Gastrocnemius medialis (tissue), 4 donors: ENCODE measurements around the gene KCNE3. TPM values are rescaled to one million over a fixed set of nuclear protein-coding genes. Genes with fewer than 3 reads are reported as not detected.
"Not testable (repeated sequence)": the region's sequence is repeated elsewhere in the genome, so short reads cannot be mapped to it uniquely, and the experiment has no call there.

Experiments
- ATAC-seq, 2 donors: fragments of 150-250 bp; one replicate each; pipeline ENCODE4 v1.9.1; 2016
- DNase-seq, 2 donors: peaks; one replicate each; pipeline ENCODE4 v3.0.0-alpha.2; 2019
- H3K27ac ChIP-seq, 4 donors: fragments of 200-600 bp; sonication (generic); 1 replicate in 1 of 4; 2 replicates in 3 of 4; pipeline ENCODE4 v1.5.1; 2016 to 2018; ENCODE audit warnings: mild to moderate bottlenecking in 2 of 4, moderate library complexity in 1 of 4
- H3K27me3 ChIP-seq, 3 donors: fragments of 200-600 bp; sonication (generic) in 2 of 3; 1 replicate in 1 of 3; 2 replicates in 2 of 3; pipeline versions ENCODE4 v1.5.1 to v1.6.0; 2016 to 2019; ENCODE audit warnings: mild to moderate bottlenecking in 1 of 3, moderate library complexity in 1 of 3
- H3K36me3 ChIP-seq, 2 donors: fragments of 200-600 bp; sonication (generic) in 1 of 2; one replicate each; pipeline ENCODE4 v1.5.1; 2017 to 2018
- H3K4me1 ChIP-seq, 2 donors: fragments of 200-600 bp; sonication (generic) in 1 of 2; one replicate each; pipeline ENCODE4 v1.5.1; 2016 to 2017; ENCODE audit warnings: mild to moderate bottlenecking in 2 of 2
- H3K4me3 ChIP-seq, 4 donors: fragments of 200-600 bp; sonication (generic) in 3 of 4; 1 replicate in 1 of 4; 2 replicates in 3 of 4; pipeline ENCODE4 v1.5.1; 2016 to 2019; ENCODE audit warnings: mild to moderate bottlenecking in 2 of 4
- H3K9me3 ChIP-seq, 3 donors: fragments of 200-600 bp; sonication (generic) in 2 of 3; 1 replicate in 1 of 3; 2 replicates in 2 of 3; pipeline ENCODE4 v1.5.1; 2016 to 2019
- CTCF ChIP-seq, 5 experiments: fragments of 450-650 bp in 3 of 5; fragments of 200-600 bp in 2 of 5; sonication (generic) in 2 of 5; IDR thresholded peaks in 4 of 5; conservative IDR thresholded peaks in 1 of 5; 1 replicate in 4 of 5; 2 replicates in 1 of 5; pipeline ENCODE4 v1.5.1; 2016 to 2019; ENCODE audit warnings: antibody characterized with exemption in 5 of 5, mild to moderate bottlenecking in 3 of 5, moderate library complexity in 3 of 5
- POLR2A ChIP-seq, 2 donors: fragments of 450-650 bp; IDR thresholded peaks; one replicate each; pipeline ENCODE4 v1.6.1; 2017; ENCODE audit warnings: antibody characterized with exemption in 2 of 2, mild to moderate bottlenecking in 2 of 2, moderate library complexity in 2 of 2
- in situ Hi-C, 4 donors: fragments of 200-750 bp; cut with MboI; loops; one replicate each; pipeline versions ENCODE4 v1.15.0 to v1.8.0; 2017; ENCODE audit warnings: low sequenced_read_pairs in 4 of 4
- intact Hi-C: fragments of 100-400 bp; cut with DNase I; formaldehyde crosslinking; loops from one replicate; pipeline ENCODE4 v1.15.1; 2023; ENCODE audit warnings: low total_unique reads
- total RNA-seq, 4 donors: library from RNA; depleted of rRNA; stranded (reverse); fragments of >200 nt; gene quantifications; one replicate each; pipeline versions ENCODE4 v1.1.0 to v1.2.3, GENCODE V29; 2016

The KCNE3 gene
- total RNA-seq, 4 donors from 2014 or later: 0.24 to 2.8 (median 1.1) TPM

- ATAC-seq (no peak), DNase-seq (no peak)
- intact Hi-C loops (no loop called here), in situ Hi-C loops (no loop called here)
- no peak overlapping the region for H3K4me3 ChIP-seq
- TF ChIP-seq CTCF (IDR thresholded peaks at IDR 0.05 in 4 of 5, conservative IDR thresholded peaks at IDR 0.05 in 1 of 5): no peak
- no peak for TF ChIP-seq POLR2A (IDR thresholded peaks at IDR 0.05)
- no peaks in the 10 kb centered on the region for H3K36me3 ChIP-seq
- H3K9me3 ChIP-seq: no peaks in the 10 kb centered on the region
- no peaks in the 10 kb centered on the region for H3K27me3 ChIP-seq
- no peak overlapping the region for H3K27ac ChIP-seq
- no peaks in the 10 kb centered on the region for H3K4me1 ChIP-seq
Observed at GRCh38 chr11:74425100-74425499, 42.2 kb downstream of the KCNE3 start.

GRCh38 chr11:74418509-74418895 lies 48.8 kb downstream of the KCNE3 start:
- H3K27me3 ChIP-seq: no peaks in the 10 kb centered on the region
- H3K27ac ChIP-seq: peak overlapping the region; percentile 3 to 40 (median 23)
- no peaks in the 10 kb centered on the region for H3K4me1 ChIP-seq
- H3K36me3 ChIP-seq: no peaks in the 10 kb centered on the region
- in situ Hi-C loops: no loop called here
- no peak overlapping the region for H3K4me3 ChIP-seq
- no peaks in the 10 kb centered on the region for H3K9me3 ChIP-seq
- DNase-seq: no peak
- intact Hi-C loops: no loop called here
- TF ChIP-seq CTCF (IDR thresholded peaks at IDR 0.05 in 4 of 5, conservative IDR thresholded peaks at IDR 0.05 in 1 of 5) (no peak), POLR2A (IDR thresholded peaks at IDR 0.05) (no peak)
- ATAC-seq: peak; percentile 50 to 75

DNA sequence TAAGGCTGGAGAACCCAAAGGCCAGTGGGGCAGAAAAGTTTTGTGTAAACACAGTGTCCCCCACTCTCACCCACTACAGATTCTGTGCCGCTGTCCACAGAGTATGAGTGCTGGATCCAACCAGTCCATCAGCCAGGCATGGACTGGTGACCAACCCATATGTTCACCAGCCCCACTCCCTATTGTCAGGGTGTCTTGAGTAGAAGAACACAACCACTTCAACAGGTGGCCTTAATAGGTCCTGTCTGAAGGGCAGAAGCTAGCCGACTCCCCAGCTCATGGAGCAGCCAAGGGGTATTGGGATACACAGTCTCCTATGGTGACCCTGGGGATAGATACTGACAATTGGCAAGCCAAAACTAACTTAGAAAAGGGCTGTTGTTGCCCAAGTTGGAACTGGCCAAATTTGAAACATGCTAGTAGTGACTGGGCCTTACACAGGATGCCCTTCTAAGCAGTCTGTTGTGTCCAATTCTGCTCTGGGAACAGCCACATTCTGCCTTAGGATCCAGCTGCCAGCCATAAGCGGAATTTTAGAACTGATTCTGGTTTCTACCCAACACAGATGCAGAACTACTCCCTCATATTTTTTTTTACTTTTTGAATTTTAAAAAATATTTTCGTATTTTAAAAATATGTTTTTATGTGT lies 49.4 kb downstream of the KCNE3 start:
- H3K27ac ChIP-seq: peak overlapping the region in 3 of 4 donors; percentile 31 to 40 (median 40)
- no peaks in the 10 kb centered on the region for H3K36me3 ChIP-seq
- peak; percentile 11 to 33 for ATAC-seq
- H3K4me1 ChIP-seq: no peaks in the 10 kb centered on the region
- H3K4me3 ChIP-seq: no peak overlapping the region
- no peak for DNase-seq
- H3K27me3 ChIP-seq: no peaks in the 10 kb centered on the region
- intact Hi-C loops: no loop called here
- in situ Hi-C loops: no loop called here
- TF ChIP-seq POLR2A (IDR thresholded peaks at IDR 0.05): no peak
- TF ChIP-seq CTCF (IDR thresholded peaks at IDR 0.05 in 4 of 5, conservative IDR thresholded peaks at IDR 0.05 in 1 of 5): no peak
- no peaks in the 10 kb centered on the region for H3K9me3 ChIP-seq

DNA sequence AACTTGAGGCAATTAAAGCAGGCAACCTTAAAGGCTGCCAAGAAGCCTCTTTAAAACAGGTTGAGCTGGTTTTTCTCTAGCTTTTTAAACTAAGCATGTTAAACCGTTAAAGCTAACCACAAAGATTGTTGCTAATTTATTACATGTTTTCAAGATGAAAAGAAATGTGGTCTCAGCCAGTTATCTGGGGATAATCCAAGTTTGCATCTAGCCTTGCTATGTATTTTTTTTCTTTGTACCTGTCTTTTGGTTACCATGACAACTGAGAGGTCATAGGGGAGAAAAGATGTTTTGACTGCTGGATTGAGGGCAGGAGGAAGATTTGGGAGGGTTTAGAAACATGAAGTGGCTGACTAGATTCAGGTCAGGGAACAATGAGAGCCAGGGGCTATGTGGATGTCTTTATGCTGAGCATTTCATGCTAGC lies 50.0 kb downstream of the KCNE3 start:
- Histone ChIP-seq H3K9me3 (no peaks in the 10 kb centered on the region), H3K36me3 (no peaks in the 10 kb centered on the region), H3K27me3 (no peaks in the 10 kb centered on the region), H3K4me1 (no peaks in the 10 kb centered on the region), H3K4me3 (no peak overlapping the region), H3K27ac (no peak overlapping the region)
- no peak for ATAC-seq
- no peak for DNase-seq
- in situ Hi-C loops: no loop called here
- TF ChIP-seq CTCF (IDR thresholded peaks at IDR 0.05 in 4 of 5, conservative IDR thresholded peaks at IDR 0.05 in 1 of 5) (no peak), POLR2A (IDR thresholded peaks at IDR 0.05) (no peak)
- intact Hi-C loops: no loop called here

- H3K27me3 ChIP-seq, in situ Hi-C loops, H3K4me3 ChIP-seq, H3K9me3 ChIP-seq, ATAC-seq, H3K4me1 ChIP-seq, DNase-seq, H3K27ac ChIP-seq, intact Hi-C loops, H3K36me3 ChIP-seq: not testable (repeated sequence)
Observed at GRCh38 chr11:74416974-74417373, 50.4 kb downstream of the KCNE3 start.
